ENCODE results near the gene ACTL7B. TPM values are rescaled to one million over a fixed set of nuclear protein-coding genes. Genes with fewer than 3 reads are reported as not detected.

ACTL7B gene
- total and polyA plus RNA-seq, 2 experiments from 2014 or later, result not detected

GRCh38 chr9:108859459-108860114 is 3.8 kb upstream of the ACTL7B start:
- Histone ChIP-seq H3K4me3 (no peak overlapping the region), H3K36me3 (ENCODE audit: insufficient read depth) (no peaks in the 10 kb centered on the region), H3K79me2 (replicated peaks; ENCODE audit: insufficient read depth) (no peaks in the 10 kb centered on the region), H2AFZ (no peak overlapping the region), H4K20me1 (replicated peaks; ENCODE audit: insufficient read depth) (no peaks in the 10 kb centered on the region), H3K9me2 (ENCODE audit: insufficient read depth) (no peaks in the 10 kb centered on the region), H3K4me2 (no peak overlapping the region), H3K4me1 (ENCODE audit: insufficient read depth) (no peaks in the 10 kb centered on the region), H3K27ac (ENCODE audit: low read depth) (no peak overlapping the region), H3F3A (replicated peaks; ENCODE audit: low read depth) (no peaks in the 10 kb centered on the region), H3K27me3 (ENCODE audit: insufficient read depth) (no peaks in the 10 kb centered on the region)
- H3K36me3 Mint-ChIP-seq (ENCODE audit: low read depth), result no peaks in the 10 kb centered on the region
- H3K4me3 Mint-ChIP-seq, result no peak overlapping the region
- no peak for ATAC-seq
- no peak overlapping the region for H3K27ac Mint-ChIP-seq
- H3K27me3 Mint-ChIP-seq (ENCODE audit: insufficient read depth, low read depth, poor library complexity), result peaks cover 9% of the 10 kb centered on the region
- no peaks in the 10 kb centered on the region for H3K4me1 Mint-ChIP-seq
- H3K9me3 Mint-ChIP-seq, result no peaks in the 10 kb centered on the region
- TF ChIP-seq EZH2phosphoT487 (IDR thresholded peaks at IDR 0.05; ENCODE audit: unreplicated experiment) (no peak), ZNF462 (CRISPR knock-in tag; IDR thresholded peaks at IDR 0.05) (no peak), ZNF331 (CRISPR knock-in tag; IDR thresholded peaks at IDR 0.05; ENCODE audit: low read depth) (no peak), ZNF114 (CRISPR knock-in tag; IDR thresholded peaks at IDR 0.05) (no peak), CTCF (conservative IDR thresholded peaks at IDR 0.05; ENCODE audit: low read depth in 2 of 2) (no peak), POLR2AphosphoS5 (IDR thresholded peaks at IDR 0.05; ENCODE audit: low read depth) (no peak), JUNB (IDR thresholded peaks at IDR 0.05; ENCODE audit: unreplicated experiment) (no peak)
- no peak for DNase-seq (ENCODE audit: low spot score)

Measured in GM23338 (cell line).